ENCODE results near the gene ARID3C.

ARID3C gene

DNA sequence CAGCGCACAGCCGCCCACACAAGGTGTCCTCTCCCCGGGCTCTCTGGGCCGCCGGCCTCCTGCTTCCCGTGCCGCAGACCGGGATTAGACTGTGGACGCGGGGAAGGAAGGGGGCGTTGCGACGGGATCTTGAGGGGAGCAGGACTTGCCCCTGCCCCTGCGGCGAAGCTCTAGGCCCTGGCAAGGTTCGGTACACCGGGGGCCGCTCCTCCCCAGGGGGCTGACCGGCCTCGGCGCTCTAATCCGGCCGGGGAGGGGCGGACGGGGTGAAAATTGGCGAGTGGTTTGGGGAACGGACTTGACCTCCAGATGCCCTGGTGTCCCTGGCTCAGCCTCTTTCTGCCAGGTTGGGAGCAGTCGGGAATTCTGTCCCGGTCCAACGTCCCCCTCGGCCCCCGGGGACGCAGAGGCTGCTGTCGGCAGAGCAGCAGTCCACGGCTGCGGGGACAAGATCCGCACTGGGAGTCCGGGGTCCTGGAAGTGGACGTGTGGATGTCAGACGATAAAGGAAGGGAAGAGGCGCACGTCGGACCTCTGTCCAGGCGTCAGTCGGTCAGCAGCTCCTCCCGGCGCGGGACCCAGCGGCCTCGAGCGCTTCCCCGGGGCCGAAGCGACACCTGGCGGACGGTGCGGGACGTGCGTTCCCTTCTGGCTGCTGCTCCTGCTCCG lies 37.5 kb downstream of the ARID3C start:
- no peak for TF ChIP-seq ZFX (IDR thresholded peaks at IDR 0.05; ENCODE audit: borderline replicate concordance)
- TF ChIP-seq, protein P1, sequence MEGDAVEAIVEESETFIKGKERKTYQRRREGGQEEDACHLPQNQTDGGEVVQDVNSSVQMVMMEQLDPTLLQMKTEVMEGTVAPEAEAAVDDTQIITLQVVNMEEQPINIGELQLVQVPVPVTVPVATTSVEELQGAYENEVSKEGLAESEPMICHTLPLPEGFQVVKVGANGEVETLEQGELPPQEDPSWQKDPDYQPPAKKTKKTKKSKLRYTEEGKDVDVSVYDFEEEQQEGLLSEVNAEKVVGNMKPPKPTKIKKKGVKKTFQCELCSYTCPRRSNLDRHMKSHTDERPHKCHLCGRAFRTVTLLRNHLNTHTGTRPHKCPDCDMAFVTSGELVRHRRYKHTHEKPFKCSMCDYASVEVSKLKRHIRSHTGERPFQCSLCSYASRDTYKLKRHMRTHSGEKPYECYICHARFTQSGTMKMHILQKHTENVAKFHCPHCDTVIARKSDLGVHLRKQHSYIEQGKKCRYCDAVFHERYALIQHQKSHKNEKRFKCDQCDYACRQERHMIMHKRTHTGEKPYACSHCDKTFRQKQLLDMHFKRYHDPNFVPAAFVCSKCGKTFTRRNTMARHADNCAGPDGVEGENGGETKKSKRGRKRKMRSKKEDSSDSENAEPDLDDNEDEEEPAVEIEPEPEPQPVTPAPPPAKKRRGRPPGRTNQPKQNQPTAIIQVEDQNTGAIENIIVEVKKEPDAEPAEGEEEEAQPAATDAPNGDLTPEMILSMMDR (IDR thresholded peaks at IDR 0.05) = peak; percentile 99
- 0 out of 2 replicates have a peak overlapping the region, but pooled peaks have one; percentile 67 for H3K27ac ChIP-seq

DNA sequence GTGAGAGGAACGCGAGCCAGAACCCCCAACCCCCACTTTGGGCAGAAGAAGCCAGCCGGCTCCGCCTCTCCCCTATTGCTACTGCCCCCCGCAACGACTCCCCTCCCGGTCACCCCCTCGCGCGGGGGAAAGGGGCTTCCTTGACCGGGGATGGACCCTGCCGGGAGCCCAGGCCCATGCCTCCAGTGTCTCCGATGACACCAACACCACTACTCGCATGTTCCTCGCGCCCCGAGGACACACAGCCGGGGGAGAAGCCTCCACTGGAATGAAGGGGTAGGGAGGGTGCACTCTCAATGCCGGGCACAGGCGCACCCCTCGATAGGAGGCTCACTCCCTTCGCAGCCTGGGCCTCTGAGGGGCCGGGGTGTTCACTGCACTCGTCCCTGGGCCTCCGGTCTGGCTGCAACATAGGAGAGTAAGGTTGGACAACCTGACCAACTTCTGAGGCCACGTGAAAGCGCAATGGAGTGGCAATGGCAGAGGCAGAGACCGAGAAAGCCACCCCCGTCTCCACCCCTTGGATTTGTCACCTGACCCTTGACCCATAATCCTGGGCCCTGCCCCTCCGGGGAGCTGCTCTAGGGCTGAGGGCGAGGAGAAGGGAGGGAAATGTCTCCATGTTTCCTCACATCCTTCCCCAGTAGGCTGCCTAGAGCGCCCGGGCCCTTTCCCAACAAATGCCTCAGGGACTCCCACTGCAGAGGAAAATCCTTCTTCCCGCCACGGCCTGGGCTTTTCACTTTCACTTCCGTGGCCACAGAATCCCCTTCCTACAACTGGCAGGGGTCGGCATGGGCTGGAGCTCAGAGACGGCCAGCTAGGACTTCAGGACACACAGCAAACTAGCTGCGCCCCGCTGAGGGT lies 38.3 kb downstream of the ARID3C start:
- TF ChIP-seq ZFX (IDR thresholded peaks at IDR 0.05; ENCODE audit: borderline replicate concordance) = no peak
- TF ChIP-seq, protein P1 (IDR thresholded peaks at IDR 0.05) = no peak
- H3K27ac ChIP-seq = peak overlapping the region; percentile 67

GRCh38 chr9:34589636-34590380 lies 39.1 kb downstream of the ARID3C start, which contains the start of gene CNTFR:
TSS of gene CNTFR (minus strand) at chr9:34589724. CDS start at chr9:34568981, 20,743 bp downstream.
- H3K27ac ChIP-seq = peak within 1 kb of the TSS; percentile 67
- TF ChIP-seq ZFX (IDR thresholded peaks at IDR 0.05; ENCODE audit: borderline replicate concordance) = no peak
- TF ChIP-seq, protein P1 (IDR thresholded peaks at IDR 0.05) = no peak

DNA sequence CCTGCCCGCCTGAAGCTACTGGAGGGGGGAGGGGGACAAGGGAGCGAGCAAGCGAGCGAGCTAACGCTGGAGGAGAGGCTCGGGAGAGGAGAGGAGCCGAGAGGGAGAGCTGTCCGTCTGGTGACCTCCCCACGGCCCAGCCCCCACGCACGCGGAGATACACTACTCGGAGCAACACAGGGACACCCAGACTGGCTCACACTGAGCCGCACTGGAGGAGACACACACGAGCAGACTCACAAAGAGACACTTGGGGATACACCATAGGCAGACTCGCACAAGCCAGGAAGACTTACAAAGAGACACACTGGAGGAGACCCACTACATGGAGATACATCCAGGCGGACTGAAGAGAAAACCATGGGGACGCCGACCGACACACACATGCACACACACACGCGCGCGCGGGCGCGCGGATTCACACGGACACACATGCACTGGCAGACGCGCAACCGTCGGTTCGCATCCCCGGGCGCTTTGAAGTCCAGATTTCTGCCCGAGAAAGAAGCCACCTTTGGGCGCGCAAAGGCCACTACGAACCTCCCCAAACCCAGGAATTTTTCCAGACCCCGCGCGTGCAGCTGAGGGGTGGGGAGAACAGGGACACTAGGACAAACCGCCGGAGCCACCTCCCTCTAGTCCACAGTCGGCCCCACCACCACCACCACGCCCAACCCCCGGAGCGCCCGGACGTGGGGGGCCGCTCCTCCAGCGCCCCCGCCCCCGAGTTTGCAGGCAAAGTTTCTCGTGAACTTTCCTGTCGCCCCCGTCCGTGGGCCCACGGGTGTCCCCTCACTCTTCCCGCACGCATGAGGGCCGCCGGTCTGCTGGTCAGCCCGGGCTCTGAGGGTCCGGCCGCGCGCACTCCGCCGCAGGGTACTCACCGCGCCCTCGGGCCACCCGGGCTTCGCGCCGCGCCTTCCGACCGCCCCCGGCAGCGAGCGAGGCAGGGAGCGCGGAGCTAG lies 39.9 kb downstream of the ARID3C start:
- no peak for TF ChIP-seq ZFX (IDR thresholded peaks at IDR 0.05; ENCODE audit: borderline replicate concordance)
- H3K27ac ChIP-seq = peak overlapping the region; percentile 67

GRCh38 chr9:34587271-34587670 lies 41.6 kb downstream of the ARID3C start:
- H3K27ac ChIP-seq = no peak overlapping the region
- TF ChIP-seq, protein P1 (IDR thresholded peaks at IDR 0.05) = no peak
- no peak for TF ChIP-seq ZFX (IDR thresholded peaks at IDR 0.05; ENCODE audit: borderline replicate concordance)

DNA sequence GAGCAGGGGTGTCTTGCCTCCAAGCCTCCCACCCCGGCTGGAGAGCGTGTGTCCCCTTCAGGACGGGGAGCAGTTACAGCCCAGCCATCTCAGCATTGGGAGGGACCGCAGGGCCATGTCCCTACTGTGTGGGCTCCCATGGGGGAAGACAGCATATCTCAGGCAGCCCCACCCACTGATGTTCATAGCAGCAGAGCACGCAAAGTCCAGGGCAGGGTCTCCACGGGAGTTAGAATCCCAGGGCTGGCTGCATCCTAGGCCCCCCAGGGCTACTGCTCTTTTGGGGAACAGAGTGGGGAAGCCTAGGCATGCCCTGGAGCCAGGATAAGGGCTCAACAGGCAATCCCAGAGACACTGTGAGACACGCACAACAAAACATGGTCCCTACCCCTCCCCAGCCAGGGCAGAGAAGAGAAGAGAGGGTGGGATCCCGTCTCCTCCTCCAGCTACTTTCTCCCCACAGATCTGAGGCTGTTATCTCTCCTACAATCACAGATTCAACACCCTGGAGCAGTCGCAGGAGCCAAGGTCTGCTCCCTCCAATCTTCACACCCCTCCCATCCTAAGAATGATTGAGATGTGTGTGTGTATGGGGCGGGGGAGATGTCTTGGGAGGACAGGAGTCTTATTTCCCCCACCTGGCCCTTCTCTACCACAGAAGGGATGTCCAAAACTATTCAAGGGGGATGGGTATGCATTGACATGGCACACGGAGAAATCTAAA lies 42.8 kb downstream of the ARID3C start:
- no peak overlapping the region for H3K27ac ChIP-seq
- TF ChIP-seq, protein P1 (IDR thresholded peaks at IDR 0.05) = no peak
- TF ChIP-seq ZFX (IDR thresholded peaks at IDR 0.05; ENCODE audit: borderline replicate concordance) = no peak

Data from 22Rv1 (cell line).